GM10266 (cell line): ENCODE measurements around the gene FBXL14.

ENCODE experiments used
- DNase-seq: peaks from one replicate; pipeline ENCODE4 v3.0.0; 2012; ENCODE audit errors: extremely low spot score
- TF ChIP-seq, protein P1 (sequence below): IDR thresholded peaks from 2 replicates; pipeline ENCODE4 v1.5.1; 2012; ENCODE audit warnings: mild to moderate bottlenecking, low read depth; ENCODE audit not compliant: control insufficient read depth, insufficient read depth; ENCODE audit errors: missing control alignments

The FBXL14 gene

DNA sequence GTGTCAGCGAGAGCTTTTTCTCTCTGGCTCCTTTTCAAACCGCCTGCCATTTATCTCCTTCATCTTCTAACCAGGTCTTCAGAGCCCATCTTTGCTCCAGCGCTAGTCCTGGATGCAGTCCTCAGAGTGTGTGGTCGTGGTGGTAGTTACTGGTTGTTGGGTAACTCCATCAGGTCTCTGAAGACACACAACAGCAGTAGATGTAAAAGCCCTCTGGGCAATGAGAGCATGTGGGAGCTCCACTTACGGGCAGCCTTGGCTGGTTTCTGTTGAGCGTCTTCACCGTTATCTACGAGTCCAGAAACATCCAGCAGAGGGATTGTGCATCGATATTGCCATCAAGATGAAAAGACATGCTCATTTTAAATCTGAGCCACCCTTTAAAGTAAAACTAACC, 61.2 kb downstream of the FBXL14 start:
- DNase-seq: peak; percentile 55
- TF ChIP-seq, protein P1, sequence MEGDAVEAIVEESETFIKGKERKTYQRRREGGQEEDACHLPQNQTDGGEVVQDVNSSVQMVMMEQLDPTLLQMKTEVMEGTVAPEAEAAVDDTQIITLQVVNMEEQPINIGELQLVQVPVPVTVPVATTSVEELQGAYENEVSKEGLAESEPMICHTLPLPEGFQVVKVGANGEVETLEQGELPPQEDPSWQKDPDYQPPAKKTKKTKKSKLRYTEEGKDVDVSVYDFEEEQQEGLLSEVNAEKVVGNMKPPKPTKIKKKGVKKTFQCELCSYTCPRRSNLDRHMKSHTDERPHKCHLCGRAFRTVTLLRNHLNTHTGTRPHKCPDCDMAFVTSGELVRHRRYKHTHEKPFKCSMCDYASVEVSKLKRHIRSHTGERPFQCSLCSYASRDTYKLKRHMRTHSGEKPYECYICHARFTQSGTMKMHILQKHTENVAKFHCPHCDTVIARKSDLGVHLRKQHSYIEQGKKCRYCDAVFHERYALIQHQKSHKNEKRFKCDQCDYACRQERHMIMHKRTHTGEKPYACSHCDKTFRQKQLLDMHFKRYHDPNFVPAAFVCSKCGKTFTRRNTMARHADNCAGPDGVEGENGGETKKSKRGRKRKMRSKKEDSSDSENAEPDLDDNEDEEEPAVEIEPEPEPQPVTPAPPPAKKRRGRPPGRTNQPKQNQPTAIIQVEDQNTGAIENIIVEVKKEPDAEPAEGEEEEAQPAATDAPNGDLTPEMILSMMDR: peak; percentile 13

DNA sequence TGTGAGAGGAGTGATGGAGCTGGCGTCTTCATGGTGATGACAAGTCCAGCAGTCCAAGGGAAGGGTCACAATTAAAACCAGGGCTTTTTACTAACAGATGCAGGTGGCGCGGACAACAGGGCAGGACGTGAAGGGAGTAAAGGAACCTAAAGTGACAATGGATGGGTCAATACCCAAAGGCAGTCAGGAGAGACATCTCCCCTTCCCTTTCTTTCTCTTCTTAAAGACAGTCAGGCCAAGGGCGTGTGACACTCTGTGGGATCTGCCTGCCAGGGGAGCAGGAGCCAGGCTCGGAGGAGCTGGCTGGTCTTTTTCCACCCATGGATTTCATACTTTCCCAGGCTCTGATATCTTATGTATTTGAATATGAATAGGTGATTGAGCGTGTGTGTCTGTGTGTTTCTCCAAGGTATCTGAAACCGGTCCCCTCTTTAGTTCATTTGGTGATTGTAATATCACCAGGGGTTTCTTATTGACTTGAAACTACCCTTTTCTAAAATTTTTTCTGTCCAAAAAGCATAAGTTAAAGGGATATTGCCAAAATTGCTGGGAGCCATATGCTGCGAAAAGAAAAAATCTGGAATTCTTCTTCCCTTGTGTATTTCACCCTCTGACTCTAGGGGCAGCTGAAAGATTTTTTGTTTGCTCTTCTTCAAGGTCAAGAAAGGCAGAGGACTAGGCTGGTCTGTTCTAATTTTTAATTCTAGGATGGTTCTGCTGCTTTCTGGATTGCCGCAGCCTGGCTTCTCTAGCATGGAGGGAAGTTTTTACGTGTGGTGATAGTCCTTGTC, 61.8 kb downstream of the FBXL14 start:
- no peak for DNase-seq

DNA sequence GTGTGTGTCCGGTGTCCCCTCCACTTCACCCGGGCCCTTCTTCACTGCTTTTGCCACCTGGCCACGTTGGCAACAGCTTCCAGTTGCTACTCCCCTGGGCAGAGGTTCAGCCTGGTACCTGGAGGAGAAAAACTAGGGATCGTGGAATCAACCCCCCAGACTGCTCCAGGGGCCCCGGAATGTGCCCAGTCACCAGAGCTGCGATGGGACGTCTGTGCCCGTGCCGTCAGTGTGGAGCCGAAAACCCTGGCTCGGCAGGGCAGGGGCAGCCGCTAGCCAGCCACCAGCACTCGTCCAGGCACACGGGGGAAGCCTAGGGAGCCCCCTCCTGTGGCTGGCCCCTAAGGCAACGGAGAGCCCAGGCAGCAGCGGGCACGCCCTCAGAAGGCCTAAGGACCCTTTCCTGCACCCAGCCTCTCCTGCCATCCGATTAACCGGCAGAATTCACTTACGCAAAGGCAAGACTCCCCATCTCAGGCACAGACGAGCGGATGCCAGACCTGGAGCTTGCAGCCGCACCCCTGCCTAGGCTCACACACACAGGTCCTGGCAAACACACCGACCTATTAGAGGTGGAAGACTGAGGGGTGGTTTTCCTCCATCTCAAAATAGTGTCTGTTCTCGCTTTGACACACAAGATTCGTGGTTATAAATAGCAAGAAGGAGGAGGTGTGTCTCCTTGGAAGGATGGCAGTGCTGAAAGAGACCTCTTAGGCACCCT, 62.6 kb downstream of the FBXL14 start:
- DNase-seq: peak; percentile 66
- TF ChIP-seq, protein P1: no peak

More for the DNA sequence above, 61.8 kb downstream of the FBXL14 start:
- TF ChIP-seq, protein P1: no peak

DNA sequence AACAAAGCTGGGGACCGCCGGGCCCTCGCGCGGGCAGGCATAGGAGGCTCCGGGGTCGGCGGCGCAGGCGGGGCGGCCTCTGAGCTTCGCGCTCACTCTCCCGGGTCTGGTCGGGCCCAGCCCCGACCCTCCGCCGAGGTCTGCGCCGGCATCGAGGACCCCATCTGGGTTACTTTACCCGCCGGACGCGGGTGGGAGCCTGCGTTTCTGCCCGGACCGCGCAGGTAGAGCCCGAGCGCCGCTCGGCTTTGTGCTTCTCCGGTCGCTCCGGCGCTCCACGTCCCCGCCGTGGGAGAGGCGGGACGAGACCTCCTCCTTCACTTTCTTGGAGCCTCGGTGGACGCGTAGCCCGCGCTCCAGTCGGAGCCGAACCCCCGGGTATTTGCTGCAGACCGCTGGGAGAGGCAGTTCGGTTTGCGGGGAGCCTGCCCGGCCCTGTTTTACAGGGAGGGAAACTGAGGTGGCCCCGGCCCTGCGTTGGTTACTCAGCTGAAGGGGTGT, 63.2 kb downstream of the FBXL14 start:
- TF ChIP-seq, protein P1: no peak
- no peak for DNase-seq

DNA sequence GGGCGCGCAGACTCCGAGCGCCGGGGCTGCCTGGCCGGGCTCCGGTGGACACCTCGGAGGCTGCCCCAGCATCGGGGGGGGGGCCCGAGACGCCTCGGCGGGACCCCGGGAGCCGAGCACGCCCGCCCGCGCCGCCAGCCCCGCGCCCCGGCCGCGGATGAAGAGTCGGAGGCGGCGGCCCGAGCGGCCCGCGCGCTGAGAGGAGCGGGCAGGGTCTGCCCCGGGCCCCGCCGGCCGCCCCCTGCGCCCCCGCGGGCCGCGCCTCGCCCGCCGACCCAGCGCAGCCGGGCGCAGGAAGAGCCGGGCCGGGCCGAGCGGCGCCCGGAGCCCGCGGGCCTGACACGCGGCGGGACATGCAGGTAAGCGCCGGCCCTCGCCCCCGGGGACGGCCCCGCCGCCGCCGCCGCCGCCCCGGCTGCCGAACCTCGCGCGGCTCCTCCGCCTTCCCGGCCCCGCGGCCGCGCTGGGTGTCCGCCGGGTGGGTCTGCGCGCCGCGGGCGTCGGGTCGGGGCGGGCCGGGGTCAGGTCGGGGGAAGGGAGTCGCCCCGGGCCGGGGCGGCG, 63.7 kb downstream of the FBXL14 start:
- TF ChIP-seq, protein P1: no peak
- DNase-seq: peak; percentile 68

DNA sequence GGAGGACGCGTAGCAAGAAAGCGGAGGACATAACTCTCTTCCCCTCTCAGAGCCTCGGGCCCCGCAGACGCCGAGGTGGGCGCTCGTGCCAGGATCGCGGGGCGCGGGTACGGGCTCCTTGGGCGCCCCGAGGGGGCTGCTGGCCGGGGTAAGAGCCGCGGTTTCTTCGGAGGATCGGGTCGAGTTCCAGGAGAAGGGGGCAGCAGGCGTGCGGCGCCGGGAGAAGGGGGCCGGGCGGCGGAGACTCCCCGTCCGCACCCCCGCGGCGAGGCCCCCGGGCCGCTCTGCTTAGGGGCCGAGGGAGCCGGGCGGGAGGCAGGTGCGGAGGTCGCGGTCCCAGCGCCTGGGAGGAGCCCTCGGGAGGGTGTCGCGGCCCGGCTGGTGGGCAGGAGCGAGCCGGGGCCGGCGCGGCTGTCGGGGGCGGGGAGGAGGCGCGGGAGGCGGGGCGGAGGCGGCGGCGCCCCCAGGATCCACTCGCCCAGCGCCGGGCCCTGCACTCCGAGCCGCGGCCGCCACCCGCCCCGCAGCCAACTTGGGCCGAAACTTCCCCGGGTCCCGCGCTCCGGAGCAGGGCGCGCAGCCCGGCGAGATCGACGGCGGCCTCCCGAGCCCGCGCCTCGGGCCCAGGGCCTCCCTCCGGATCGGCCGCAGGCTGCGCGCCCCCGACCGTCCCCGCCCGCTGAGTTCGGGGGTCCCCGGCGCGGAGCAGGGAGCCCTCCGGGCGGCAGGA, 64.4 kb downstream of the FBXL14 start:
- DNase-seq: peak; percentile 73
- TF ChIP-seq, protein P1: no peak
